Astrocyte (in vitro differentiated cells and primary cell): Measurements from ENCODE around the gene ELN. TPM values are rescaled to one million over a fixed set of nuclear protein-coding genes. Genes with fewer than 3 reads are reported as not detected.

Source experiments
- DNase-seq: peaks from one replicate; pipeline ENCODE4 v3.0.0-alpha.2; 2010; ENCODE audit warnings: low read depth
- FAIRE-seq: peaks from 2 replicates; lab custom pipeline; 2011; peaks lifted over from hg19 to GRCh38; lab: Jason Lieb, UNC
- H2AFZ ChIP-seq: 2 replicates; pipeline ENCODE4 v1.6.0; 2012; ENCODE audit warnings: low read depth, low read length, inconsistent platforms
- H3K27ac ChIP-seq: 2 replicates; pipeline ENCODE4 v1.5.1; 2011; ENCODE audit warnings: low read depth, low read length, inconsistent platforms
- H3K27me3 ChIP-seq: 2 replicates; pipeline ENCODE4 v1.6.0; 2011; ENCODE audit warnings: low read length, inconsistent platforms; ENCODE audit not compliant: insufficient read depth
- H3K36me3 ChIP-seq: 2 replicates; pipeline ENCODE4 v1.5.1; 2011; ENCODE audit warnings: low read length, inconsistent platforms; ENCODE audit not compliant: insufficient read depth
- H3K4me1 ChIP-seq: 2 replicates; pipeline ENCODE4 v1.5.1; 2011; ENCODE audit warnings: low read length, inconsistent platforms; ENCODE audit not compliant: insufficient read depth
- H3K4me2 ChIP-seq: 2 replicates; pipeline ENCODE4 v1.6.0; 2012; ENCODE audit warnings: low read length, inconsistent platforms
- H3K4me3 ChIP-seq: 2 replicates; pipeline ENCODE4 v1.5.1; 2011; ENCODE audit warnings: low read depth, mild to moderate bottlenecking, low read length, inconsistent platforms; ENCODE audit not compliant: insufficient read depth
- H3K79me2 ChIP-seq: 2 replicates; pipeline ENCODE4 v1.6.0; 2012; ENCODE audit warnings: mild to moderate bottlenecking, low read length, inconsistent platforms; ENCODE audit not compliant: insufficient read depth
- H3K9ac ChIP-seq: 2 replicates; pipeline ENCODE4 v1.6.0; 2012; ENCODE audit warnings: mild to moderate bottlenecking, low read length, inconsistent platforms
- H3K9me3 ChIP-seq: 2 replicates; pipeline ENCODE4 v1.5.1; 2012; ENCODE audit warnings: low read depth, mild to moderate bottlenecking, low read length, inconsistent platforms; ENCODE audit not compliant: insufficient read depth
- H4K20me1 ChIP-seq: 2 replicates; pipeline ENCODE4 v1.6.0; 2012; ENCODE audit warnings: low read length, inconsistent platforms; ENCODE audit not compliant: insufficient read depth
- H3K27ac Mint-ChIP-seq: one replicate; pipeline ENCODE4 v1.8.0; 2021; ENCODE audit warnings: mild to moderate bottlenecking, mixed read lengths; ENCODE audit not compliant: unreplicated experiment
- H3K27me3 Mint-ChIP-seq: one replicate; pipeline ENCODE4 v1.8.0; 2021; ENCODE audit warnings: low read depth, mixed read lengths; ENCODE audit not compliant: unreplicated experiment
- H3K36me3 Mint-ChIP-seq: one replicate; pipeline ENCODE4 v1.8.0; 2021; ENCODE audit warnings: low read depth, mixed read lengths; ENCODE audit not compliant: unreplicated experiment
- H3K4me1 Mint-ChIP-seq: one replicate; pipeline ENCODE4 v1.8.0; 2021; ENCODE audit warnings: low read depth, mixed read lengths; ENCODE audit not compliant: unreplicated experiment
- H3K4me3 Mint-ChIP-seq: one replicate; pipeline ENCODE4 v1.8.0; 2021; ENCODE audit warnings: mild to moderate bottlenecking, moderate library complexity, mixed read lengths; ENCODE audit not compliant: unreplicated experiment
- H3K9me3 Mint-ChIP-seq: one replicate; pipeline ENCODE4 v1.8.0; 2021; ENCODE audit warnings: mild to moderate bottlenecking, mixed read lengths; ENCODE audit not compliant: unreplicated experiment
- CTCF ChIP-seq: IDR thresholded peaks from 2 replicates; pipeline ENCODE4 v1.5.1; 2011; ENCODE audit warnings: low read depth, mild to moderate bottlenecking, inconsistent platforms, low read length, moderate library complexity; ENCODE audit not compliant: insufficient read depth
- EZH2 ChIP-seq: IDR thresholded peaks from 2 replicates; pipeline ENCODE4 v1.6.1; 2012; ENCODE audit warnings: mild to moderate bottlenecking, low read length, inconsistent platforms; ENCODE audit not compliant: insufficient read depth
- total RNA-seq: library from RNA; stranded (reverse); gene quantifications from 2 replicates; pipeline ENCODE4 v1.2.1, GENCODE V29; 2021

Gene ELN
- total RNA-seq, 1 donor from 2014 or later, result 0.75 TPM

DNA sequence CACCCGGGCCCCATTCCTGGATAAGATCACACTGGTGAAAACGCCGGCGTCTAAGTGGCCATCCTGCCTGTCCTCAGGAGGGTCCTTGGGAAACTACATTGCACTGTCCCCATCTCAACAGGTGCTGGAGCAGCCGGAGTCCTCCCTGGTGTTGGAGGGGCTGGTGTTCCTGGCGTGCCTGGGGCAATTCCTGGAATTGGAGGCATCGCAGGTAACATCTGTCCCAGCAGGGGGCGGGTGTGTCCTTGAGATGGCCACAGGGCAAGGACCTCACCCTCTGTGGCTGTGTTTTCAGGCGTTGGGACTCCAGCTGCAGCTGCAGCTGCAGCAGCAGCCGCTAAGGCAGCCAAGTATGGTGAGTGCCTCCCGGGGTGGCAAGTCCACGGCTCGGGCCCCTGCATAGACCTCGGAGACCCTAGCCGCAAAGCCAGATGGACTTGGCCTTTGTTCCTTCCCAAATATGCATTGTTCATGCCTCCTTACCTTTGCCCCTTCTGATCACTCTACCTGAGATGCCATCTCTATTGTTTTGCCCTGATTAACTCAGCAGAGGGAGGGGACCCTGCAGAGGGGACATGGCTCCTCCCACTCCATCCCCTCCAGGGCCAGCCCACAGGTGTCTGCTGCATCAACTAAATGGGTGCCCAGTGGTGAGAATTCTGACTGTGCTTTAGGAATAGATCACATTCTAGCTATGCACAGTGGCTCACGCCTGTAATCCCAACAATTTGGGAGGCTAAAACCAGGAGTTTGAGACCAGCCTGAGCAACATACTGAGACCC, 23.8 kb downstream of the ELN start:
- no peak for DNase-seq
- no peak overlapping the region for H3K4me2 ChIP-seq
- FAIRE-seq, result no peak

GRCh38 chr7:74052628-74053027, 24.7 kb downstream of the ELN start:
- Histone ChIP-seq H3K27ac (no peak overlapping the region), H3K36me3 (no peaks in the 10 kb centered on the region), H4K20me1 (no peaks in the 10 kb centered on the region), H3K4me3 (no peak overlapping the region), H3K79me2 (no peaks in the 10 kb centered on the region), H3K4me2 (no peak overlapping the region), H3K9me3 (no peaks in the 10 kb centered on the region), H3K4me1 (no peaks in the 10 kb centered on the region), H2AFZ (no peak overlapping the region), H3K9ac (no peak overlapping the region), H3K27me3 (no peaks in the 10 kb centered on the region)
- no peaks in the 10 kb centered on the region for H3K9me3 Mint-ChIP-seq
- H3K4me3 Mint-ChIP-seq, result no peak overlapping the region
- no peak for FAIRE-seq
- no peaks in the 10 kb centered on the region for H3K36me3 Mint-ChIP-seq
- DNase-seq, result no peak
- H3K27ac Mint-ChIP-seq, result no peak overlapping the region
- H3K27me3 Mint-ChIP-seq, result peaks cover 22% of the 10 kb centered on the region
- TF ChIP-seq CTCF, result no peak
- no peak for TF ChIP-seq EZH2
- peaks cover 4% of the 10 kb centered on the region for H3K4me1 Mint-ChIP-seq

More for the DNA sequence above, 23.8 kb downstream of the ELN start:
- Histone ChIP-seq H2AFZ (no peak overlapping the region), H3K36me3 (no peaks in the 10 kb centered on the region), H3K27ac (no peak overlapping the region), H3K27me3 (no peaks in the 10 kb centered on the region), H3K4me1 (no peaks in the 10 kb centered on the region), H3K79me2 (no peaks in the 10 kb centered on the region), H3K9ac (no peak overlapping the region), H3K4me3 (no peak overlapping the region), H4K20me1 (no peaks in the 10 kb centered on the region), H3K9me3 (no peaks in the 10 kb centered on the region)
- no peak overlapping the region for H3K27ac Mint-ChIP-seq
- peaks cover 4% of the 10 kb centered on the region for H3K4me1 Mint-ChIP-seq
- no peaks in the 10 kb centered on the region for H3K9me3 Mint-ChIP-seq
- peaks cover 26% of the 10 kb centered on the region for H3K27me3 Mint-ChIP-seq
- H3K4me3 Mint-ChIP-seq, result no peak overlapping the region
- H3K36me3 Mint-ChIP-seq, result no peaks in the 10 kb centered on the region
- no peak for TF ChIP-seq EZH2
- TF ChIP-seq CTCF, result no peak

GRCh38 chr7:74053589-74054186, 25.7 kb downstream of the ELN start:
- Histone ChIP-seq H3K4me3 (no peak overlapping the region), H3K79me2 (no peaks in the 10 kb centered on the region), H3K4me1 (no peaks in the 10 kb centered on the region), H3K27me3 (no peaks in the 10 kb centered on the region), H2AFZ (no peak overlapping the region), H3K36me3 (no peaks in the 10 kb centered on the region), H3K27ac (no peak overlapping the region), H3K9ac (no peak overlapping the region), H3K9me3 (no peaks in the 10 kb centered on the region), H3K4me2 (no peak overlapping the region), H4K20me1 (no peaks in the 10 kb centered on the region)
- FAIRE-seq, result no peak
- Mint-ChIP-seq H3K36me3 (no peaks in the 10 kb centered on the region), H3K4me3 (no peak overlapping the region), H3K27me3 (peaks cover 26% of the 10 kb centered on the region), H3K4me1 (peaks cover 4% of the 10 kb centered on the region), H3K27ac (no peak overlapping the region), H3K9me3 (no peaks in the 10 kb centered on the region)
- no peak for TF ChIP-seq CTCF
- TF ChIP-seq EZH2, result no peak
- DNase-seq, result no peak
